ENCODE data around the gene MAP4K5. TPM values are rescaled to one million over a fixed set of nuclear protein-coding genes. Genes with fewer than 3 reads are reported as not detected.

MAP4K5 gene
- total RNA-seq, 1 experiment from 2014 or later, result 42.7 TPM

GRCh38 chr14:50381008-50381407, 151.4 kb downstream of the MAP4K5 start:
- no peaks in the 10 kb centered on the region for H3K27me3 ChIP-seq (ENCODE audit: insufficient read depth, low read length)
- no peak overlapping the region for H3K18ac ChIP-seq (ENCODE audit: insufficient read length, low read depth, low read length)
- no peaks in the 10 kb centered on the region for H4K20me1 ChIP-seq (ENCODE audit: control insufficient read depth, insufficient read depth, insufficient read length)
- H3K27me3 Mint-ChIP-seq (ENCODE audit: low read depth), result no peaks in the 10 kb centered on the region; the same call in 1 of the 2 replicates
- no peaks in the 10 kb centered on the region for H3K79me1 ChIP-seq (ENCODE audit: insufficient read depth, low read depth, low read length, poor library complexity, severe bottlenecking)
- H3K9me3 Mint-ChIP-seq, result no peaks in the 10 kb centered on the region
- no peaks in the 10 kb centered on the region for H3K79me2 ChIP-seq (ENCODE audit: insufficient read depth, low read length)
- H3K4me3 Mint-ChIP-seq, result no peak overlapping the region; a peak in 1 of 5 replicates
- no peak overlapping the region for H4K91ac ChIP-seq (ENCODE audit: insufficient read length, low read depth, low read length)
- H3T11ph ChIP-seq (ENCODE audit: low read length), result no peak overlapping the region
- H3K27ac ChIP-seq (ENCODE audit: insufficient read length, low read depth, low read length), result no peak overlapping the region
- H3K4ac ChIP-seq (ENCODE audit: low read depth, low read length), result no peak overlapping the region
- H2AK5ac ChIP-seq (ENCODE audit: insufficient read length, low read length), result no peak overlapping the region
- WGBS (ENCODE audit: extremely low coverage, insufficient read length, low lambda C conversion rate), result no CpG with 5 or more reads among the region's 1 CpG
- H2BK15ac ChIP-seq (ENCODE audit: low read depth, low read length), result no peak overlapping the region
- H3K23ac ChIP-seq (ENCODE audit: insufficient read length, low read depth, low read length), result no peak overlapping the region
- no peak overlapping the region for H3K4me2 ChIP-seq (ENCODE audit: insufficient read depth, insufficient read length, low read length)
- H3K4me1 Mint-ChIP-seq, result no peaks in the 10 kb centered on the region
- no peak for DNase-seq
- H2BK20ac ChIP-seq (ENCODE audit: low read depth, low read length, poor library complexity, severe bottlenecking), result no peak overlapping the region
- H2AFZ ChIP-seq (ENCODE audit: low read length), result no peak overlapping the region
- H3K9ac ChIP-seq (ENCODE audit: extremely low read depth, insufficient read length, low read length), result no peak overlapping the region
- no peak for TF ChIP-seq CTCF (conservative IDR thresholded peaks at IDR 0.05)
- H4K5ac ChIP-seq (ENCODE audit: insufficient read length, low read depth, low read length), result no peak overlapping the region
- no peaks in the 10 kb centered on the region for H3K36me3 Mint-ChIP-seq (ENCODE audit: insufficient read depth in 1 of 3, low read depth in 3 of 3)
- no peak overlapping the region for H2BK12ac ChIP-seq (ENCODE audit: insufficient read length, low read depth, low read length)
- no peaks in the 10 kb centered on the region for H3K4me1 ChIP-seq (ENCODE audit: insufficient read depth, low read length)
- H3K9me3 ChIP-seq (ENCODE audit: control insufficient read depth, low read depth, low read length), result no peaks in the 10 kb centered on the region
- no peaks in the 10 kb centered on the region for H3K23me2 ChIP-seq (ENCODE audit: insufficient read length, low read depth, low read length, poor library complexity, severe bottlenecking)
- no peak overlapping the region; a peak in 1 of 7 replicates for H3K27ac Mint-ChIP-seq
- no peak overlapping the region for H2BK120ac ChIP-seq (ENCODE audit: low read depth, low read length, poor library complexity, severe bottlenecking)
- no peak overlapping the region for H4K8ac ChIP-seq (replicated peaks; ENCODE audit: insufficient read length, low read depth, low read length)
- no peak overlapping the region for H3K14ac ChIP-seq (ENCODE audit: insufficient read depth, low read length)
- H2BK5ac ChIP-seq (ENCODE audit: insufficient read length, low read length), result no peak overlapping the region
- no peak overlapping the region for H3K56ac ChIP-seq (ENCODE audit: insufficient read length, low read depth, low read length)

Data from H9 (cell line).